ENCODE measurements around the gene CA12. TPM values are rescaled to one million over a fixed set of nuclear protein-coding genes. Genes with fewer than 3 reads are reported as not detected.

Gene CA12
- total and polyA plus RNA-seq, 10 of the 15 experiments (the other 5 are each of a cell fraction or from before 2014, with no cell fraction given) = 0.03 to 0.10 TPM; not detected in 8

- Histone ChIP-seq H3K4me3 (no peak overlapping the region), H3K79me2 (ENCODE audit: control insufficient read depth, insufficient read depth, low read length) (no peaks in the 10 kb centered on the region), H3K27me3 (replicated peaks in 1 of 2; ENCODE audit: control insufficient read depth in 2 of 2, insufficient read depth in 2 of 2, low read length in 1 of 2) (no peaks in the 10 kb centered on the region), H3K36me3 (ENCODE audit: control insufficient read depth in 2 of 2, insufficient read depth in 2 of 2, low read length in 1 of 2) (no peaks in the 10 kb centered on the region), H3K9ac (ENCODE audit: control insufficient read depth, insufficient read depth, low read length) (no peak overlapping the region), H3K4me1 (ENCODE audit: control insufficient read depth, insufficient read depth, low read length) (no peaks in the 10 kb centered on the region), H3K27ac (ENCODE audit: control insufficient read depth, insufficient read depth) (no peak overlapping the region), H2AFZ (ENCODE audit: control insufficient read depth, low read depth, low read length) (no peak overlapping the region), H4K20me1 (ENCODE audit: control insufficient read depth, insufficient read depth) (no peaks in the 10 kb centered on the region), H3K4me2 (ENCODE audit: control insufficient read depth, insufficient read depth) (no peak overlapping the region), H3K9me3 (replicated peaks; ENCODE audit: control insufficient read depth, insufficient read depth, low read length) (no peaks in the 10 kb centered on the region; the same call in 2 of the 3 replicates)
- no peak for FAIRE-seq
- intact Hi-C loops (cut with micrococcal nuclease; ENCODE audit: unreplicated experiment) (no loop called here), in situ Hi-C loops (cut with MboI) (no loop called here)
- WGBS (ENCODE audit: insufficient coverage, insufficient replicate concordance, low lambda C conversion rate, missing lambda C conversion rate) = 93% methylated on average over 2 of the region's 2 CpGs
- CTCF ChIA-PET = interaction anchor here (1.0 kb wide), 1 partner anchor 13 kb away, joined by 4 read pairs; no protein-coding TSS in a partner anchor
- SMC1A ChIA-PET (ENCODE audit: uncharacterized antibody, unreplicated experiment) = interaction anchor here (0.6 to 1.5 kb wide), 3 partner anchors 9 to 161 kb away, joined by 3 to 5 read pairs (median 4); no protein-coding TSS in a partner anchor
- POLR2A ChIA-PET = no interaction called here
- RAD21 ChIA-PET (ENCODE audit: unreplicated experiment) = interaction anchor here (0.6 kb wide), 1 partner anchor 78 kb away, joined by 3 read pairs; no protein-coding TSS in a partner anchor
- ATAC-seq = no peak
- BruUV-seq (replicated peaks) = no TSS peak
- TF ChIP-seq RELA (IDR thresholded peaks at IDR 0.05; ENCODE audit: borderline replicate concordance, partially characterized antibody) (no peak), RCOR1 (conservative IDR thresholded peaks at IDR 0.05; ENCODE audit: low read depth, low read length) (no peak), SRF (IDR thresholded peaks at IDR 0.05; ENCODE audit: low read depth in 2 of 2, low read length in 2 of 2) (no peak), MEF2B (IDR thresholded peaks at IDR 0.05; ENCODE audit: partially characterized antibody, poor library complexity, severe bottlenecking) (no peak), IRF4 (IDR thresholded peaks at IDR 0.05; ENCODE audit: low read depth, low read length) (no peak), CREM (IDR thresholded peaks at IDR 0.05; ENCODE audit: low read depth) (no peak), MYC (IDR thresholded peaks at IDR 0.05; ENCODE audit: insufficient read depth, insufficient read length, insufficient replicate concordance, low read length, severe bottlenecking) (no peak), SREBF1 (IDR thresholded peaks at IDR 0.05; ENCODE audit: low read length) (no peak), ELK1 (IDR thresholded peaks at IDR 0.05; ENCODE audit: low read depth, low read length) (no peak), ZNF622 (IDR thresholded peaks at IDR 0.05) (no peak), MEF2A (IDR thresholded peaks at IDR 0.05; ENCODE audit: insufficient read depth, low read depth, low read length) (no peak), NBN (IDR thresholded peaks at IDR 0.05) (no peak), SUPT20H (IDR thresholded peaks at IDR 0.05; ENCODE audit: borderline replicate concordance, control insufficient read depth, low read depth, low read length) (no peak), RELB (IDR thresholded peaks at IDR 0.05; ENCODE audit: low read depth) (no peak)
- DNase-seq (ENCODE audit: low read depth, low spot score) = no peak
Observed at GRCh38 chr15:63425426-63425985, 43.9 kb upstream of the CA12 start.
